ENCODE results near the gene SPAG17.

Gene SPAG17

GRCh38 chr1:117919376-117919775 lies 265.7 kb downstream of the SPAG17 start:
- TF ChIP-seq CTCF (IDR thresholded peaks at IDR 0.05; ENCODE audit: low read depth, low read length), result no peak
- no peak overlapping the region for H3K4me3 ChIP-seq (ENCODE audit: low read depth, low read length)
- no peak for DNase-seq (ENCODE audit: low read depth, low spot score)
- in situ Hi-C loops (cut with HindIII; ENCODE audit: low sequenced_read_pairs), result no loop called here

- no peak for DNase-seq (ENCODE audit: low read depth, low spot score)
- in situ Hi-C loops (cut with HindIII; ENCODE audit: low sequenced_read_pairs), result no loop called here
- TF ChIP-seq CTCF (IDR thresholded peaks at IDR 0.05; ENCODE audit: low read depth, low read length), result no peak
- no peak overlapping the region for H3K4me3 ChIP-seq (ENCODE audit: low read depth, low read length)
Measured at GRCh38 chr1:117911051-117911450, 274.0 kb downstream of the SPAG17 start.

- H3K4me3 ChIP-seq (ENCODE audit: low read depth, low read length), result no peak overlapping the region
- TF ChIP-seq CTCF (IDR thresholded peaks at IDR 0.05; ENCODE audit: low read depth, low read length), result no peak
- in situ Hi-C loops (cut with HindIII; ENCODE audit: low sequenced_read_pairs), result no loop called here
- no peak for DNase-seq (ENCODE audit: low read depth, low spot score)
Measured at GRCh38 chr1:117905019-117905418, 280.0 kb downstream of the SPAG17 start.

GRCh38 chr1:117904485-117904884 lies 280.5 kb downstream of the SPAG17 start:
- no peak for TF ChIP-seq CTCF (IDR thresholded peaks at IDR 0.05; ENCODE audit: low read depth, low read length)
- H3K4me3 ChIP-seq (ENCODE audit: low read depth, low read length), result no peak overlapping the region
- in situ Hi-C loops (cut with HindIII; ENCODE audit: low sequenced_read_pairs), result no loop called here
- DNase-seq (ENCODE audit: low read depth, low spot score), result no peak
